ENCODE results near the gene CCDC69.

Gene CCDC69

GRCh38 chr5:151142933-151143332 is 81.0 kb downstream of the CCDC69 start:
- no peak for DNase-seq (ENCODE audit: low read depth)

GRCh38 chr5:151141535-151141934 is 82.4 kb downstream of the CCDC69 start:
- no peak for DNase-seq (ENCODE audit: low read depth)

GRCh38 chr5:151140686-151141459 is 83.0 kb downstream of the CCDC69 start:
- no peak for DNase-seq (ENCODE audit: low read depth)

GRCh38 chr5:151139646-151140045 is 84.2 kb downstream of the CCDC69 start:
- no peak for DNase-seq (ENCODE audit: low read depth)

GRCh38 chr5:151139015-151139414 is 84.9 kb downstream of the CCDC69 start:
- DNase-seq (ENCODE audit: low read depth): no peak

GRCh38 chr5:151138114-151138513 is 85.8 kb downstream of the CCDC69 start:
- no peak for DNase-seq (ENCODE audit: low read depth)

- no peak for DNase-seq (ENCODE audit: low read depth)
Measured at GRCh38 chr5:151137067-151137825, 86.6 kb downstream of the CCDC69 start.

GRCh38 chr5:151134228-151134627 is 89.7 kb downstream of the CCDC69 start:
- DNase-seq (ENCODE audit: low read depth): no peak

GRCh38 chr5:151132963-151133362 is 90.9 kb downstream of the CCDC69 start:
- no peak for DNase-seq (ENCODE audit: low read depth)

All from non-pigmented ciliary epithelial cell (primary cell).